Stimulated activated CD4-positive, alpha-beta T cell treated with anti-CD3 and anti-CD28 coated beads, Interleukin-12 subunit alpha, Interleukin-12 subunit beta, amount 100 ng/mL, for 24 hours (primary cell): ENCODE data around the gene ZNF155.
A peak's percentile ranks its signal among the peaks of the same experiment; 100 is the strongest.

Source experiments
- DNase-seq, 2 experiments: peaks; one replicate each; pipeline ENCODE4 v3.0.0-alpha.2; 2020; ENCODE audit warnings: low read depth in 2 of 2

The ZNF155 gene

GRCh38 chr19:44003461-44004009 lies 19.5 kb downstream of the ZNF155 start:
- DNase-seq, result no peak

- DNase-seq, result no peak
These were observed 22.0 kb downstream of the ZNF155 start for GRCh38 chr19:44005973-44006372.

- DNase-seq, result no peak
These were observed 23.5 kb downstream of the ZNF155 start for GRCh38 chr19:44007473-44007872.

GRCh38 chr19:44010468-44010867 lies 26.5 kb downstream of the ZNF155 start:
- no peak for DNase-seq

- DNase-seq, result no peak
These were observed 35.5 kb downstream of the ZNF155 start for GRCh38 chr19:44019498-44019897.

GRCh38 chr19:44021221-44021620 lies 37.2 kb downstream of the ZNF155 start:
- DNase-seq, result no peak

GRCh38 chr19:44024900-44025216 lies 40.9 kb downstream of the ZNF155 start:
- no peak for DNase-seq

GRCh38 chr19:44025217-44025936 lies 41.4 kb downstream of the ZNF155 start, which contains the start of gene ZNF222:
ZNF222 (plus strand) TSS chr19:44025379; CDS start chr19:44025437, 58 bp downstream.
- DNase-seq, result peak; percentile 55 to 65

GRCh38 chr19:44026622-44027021 lies 42.6 kb downstream of the ZNF155 start:
- no peak for DNase-seq

GRCh38 chr19:44032001-44032610 lies 48.1 kb downstream of the ZNF155 start:
- no peak for DNase-seq

- DNase-seq, result no peak
These were observed 58.2 kb downstream of the ZNF155 start for GRCh38 chr19:44042147-44042546.
